HG02588 (cell line): ENCODE measurements around the gene PARVB.

ENCODE experiments used
- ATAC-seq: cut with Tn5 transposase; IDR thresholded peaks from one replicate; pipeline ENCODE4 v1.9.1; 2021; ENCODE audit warnings: mild to moderate bottlenecking, moderate library complexity; ENCODE audit not compliant: unreplicated experiment

Gene PARVB

GRCh38 chr22:44192816-44193534 is 168.9 kb downstream of the PARVB start:
- ATAC-seq: no peak

GRCh38 chr22:44193535-44193891 is 169.4 kb downstream of the PARVB start:
- ATAC-seq: no peak

GRCh38 chr22:44194569-44194968 is 170.5 kb downstream of the PARVB start:
- ATAC-seq: no peak

GRCh38 chr22:44195189-44195871 is 171.2 kb downstream of the PARVB start:
- no peak for ATAC-seq

- ATAC-seq: no peak
Measured at GRCh38 chr22:44196241-44196640, 172.1 kb downstream of the PARVB start.

- ATAC-seq: no peak
Measured at GRCh38 chr22:44196731-44197131, 172.6 kb downstream of the PARVB start.

- ATAC-seq: no peak
Measured at GRCh38 chr22:44197271-44197670, 173.2 kb downstream of the PARVB start.

GRCh38 chr22:44199164-44199563 is 175.1 kb downstream of the PARVB start:
- ATAC-seq: no peak

GRCh38 chr22:44199866-44200265 is 175.8 kb downstream of the PARVB start:
- no peak for ATAC-seq

GRCh38 chr22:44200451-44200850 is 176.3 kb downstream of the PARVB start:
- no peak for ATAC-seq

GRCh38 chr22:44200855-44201550 is 176.9 kb downstream of the PARVB start:
- ATAC-seq: no peak

GRCh38 chr22:44201665-44202064 is 177.6 kb downstream of the PARVB start:
- ATAC-seq: no peak

- no peak for ATAC-seq
Measured at GRCh38 chr22:44202261-44202789, 178.2 kb downstream of the PARVB start.

- ATAC-seq: no peak
Measured at GRCh38 chr22:44203203-44203602, 179.1 kb downstream of the PARVB start.

GRCh38 chr22:44204739-44205515 is 180.8 kb downstream of the PARVB start:
- ATAC-seq: no peak

- no peak for ATAC-seq
Measured at GRCh38 chr22:44205516-44206329, 181.6 kb downstream of the PARVB start.

GRCh38 chr22:44206330-44206645 is 182.2 kb downstream of the PARVB start:
- no peak for ATAC-seq

GRCh38 chr22:44206696-44207095 is 182.6 kb downstream of the PARVB start:
- ATAC-seq: no peak

- ATAC-seq: no peak
Measured at GRCh38 chr22:44207173-44207980, 183.3 kb downstream of the PARVB start.

GRCh38 chr22:44207981-44208317 is 183.8 kb downstream of the PARVB start:
- ATAC-seq: no peak
